Measurements from ENCODE around the gene CALHM5. TPM values are rescaled to one million over a fixed set of nuclear protein-coding genes. Genes with fewer than 3 reads are reported as not detected.
A peak's percentile ranks its signal among the peaks of the same experiment; 100 is the strongest.

CALHM5 gene
- total RNA-seq, 1 experiment from 2014 or later = not detected

DNA sequence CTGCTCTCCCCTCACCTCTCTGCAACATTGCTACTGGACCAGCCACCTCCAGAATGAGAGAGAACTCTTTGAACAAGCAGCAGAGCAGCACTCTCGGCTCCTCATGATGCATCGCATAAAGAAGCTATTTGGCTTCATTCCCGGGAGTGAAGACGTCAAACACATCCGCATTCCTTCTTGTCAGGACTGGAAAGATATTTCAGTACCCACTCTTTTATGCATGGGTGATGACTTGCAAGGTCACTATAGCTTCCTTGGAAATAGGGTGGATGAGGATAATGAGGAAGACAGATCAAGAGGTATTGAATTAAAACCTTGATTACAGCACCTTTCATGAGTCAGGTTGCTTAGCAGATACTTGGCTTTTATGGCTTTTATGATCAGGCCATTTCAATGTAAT, 46.5 kb downstream of the CALHM5 start:
- Histone ChIP-seq H2AFZ (no peak overlapping the region), H3K27ac (no peak overlapping the region), H3F3A (ENCODE audit: insufficient read depth, low read depth) (peaks cover 11% of the 10 kb centered on the region; the same call in 1 of the 2 replicates), H3K4me2 (no peak overlapping the region), H3K27me3 (ENCODE audit: insufficient read depth, low read depth) (no peaks in the 10 kb centered on the region), H3K4me3 (no peak overlapping the region), H3K79me2 (ENCODE audit: low read depth) (no peaks in the 10 kb centered on the region), H3K9me3 (ENCODE audit: insufficient read depth, low read depth) (no peaks in the 10 kb centered on the region), H4K20me1 (ENCODE audit: insufficient read depth) (no peaks in the 10 kb centered on the region), H3K36me3 (ENCODE audit: low read depth) (no peaks in the 10 kb centered on the region), H3K4me1 (replicated peaks; ENCODE audit: insufficient read depth) (peaks cover 14% of the 10 kb centered on the region; the same call in 1 of the 2 replicates), H3K9me2 (ENCODE audit: insufficient read depth) (no peaks in the 10 kb centered on the region; the same call in 1 of the 2 replicates)
- no peak for TF ChIP-seq EZH2 (IDR thresholded peaks at IDR 0.05; ENCODE audit: low read depth)
- TF ChIP-seq, protein P1, sequence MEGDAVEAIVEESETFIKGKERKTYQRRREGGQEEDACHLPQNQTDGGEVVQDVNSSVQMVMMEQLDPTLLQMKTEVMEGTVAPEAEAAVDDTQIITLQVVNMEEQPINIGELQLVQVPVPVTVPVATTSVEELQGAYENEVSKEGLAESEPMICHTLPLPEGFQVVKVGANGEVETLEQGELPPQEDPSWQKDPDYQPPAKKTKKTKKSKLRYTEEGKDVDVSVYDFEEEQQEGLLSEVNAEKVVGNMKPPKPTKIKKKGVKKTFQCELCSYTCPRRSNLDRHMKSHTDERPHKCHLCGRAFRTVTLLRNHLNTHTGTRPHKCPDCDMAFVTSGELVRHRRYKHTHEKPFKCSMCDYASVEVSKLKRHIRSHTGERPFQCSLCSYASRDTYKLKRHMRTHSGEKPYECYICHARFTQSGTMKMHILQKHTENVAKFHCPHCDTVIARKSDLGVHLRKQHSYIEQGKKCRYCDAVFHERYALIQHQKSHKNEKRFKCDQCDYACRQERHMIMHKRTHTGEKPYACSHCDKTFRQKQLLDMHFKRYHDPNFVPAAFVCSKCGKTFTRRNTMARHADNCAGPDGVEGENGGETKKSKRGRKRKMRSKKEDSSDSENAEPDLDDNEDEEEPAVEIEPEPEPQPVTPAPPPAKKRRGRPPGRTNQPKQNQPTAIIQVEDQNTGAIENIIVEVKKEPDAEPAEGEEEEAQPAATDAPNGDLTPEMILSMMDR (conservative IDR thresholded peaks at IDR 0.05) = no peak
- intact Hi-C loops (cut with micrococcal nuclease; ENCODE audit: unreplicated experiment) = loop anchor here (1.0 kb wide), 1 partner anchor 22 kb away; no protein-coding TSS in a partner anchor
- peak; percentile 60 to 94 for DNase-seq
- BruUV-seq (replicated peaks) = no TSS peak
- CTCF ChIA-PET = interaction anchor here (1.0 to 1.7 kb wide), 2 partner anchors 270 to 289 kb away, joined by 3 to 11 read pairs; no protein-coding TSS in a partner anchor
- POLR2A ChIA-PET (ENCODE audit: unreplicated experiment) = interaction anchor here (0.6 to 0.7 kb wide), 2 partner anchors 188 to 508 kb away, joined by 3 read pairs; no protein-coding TSS in a partner anchor

DNA sequence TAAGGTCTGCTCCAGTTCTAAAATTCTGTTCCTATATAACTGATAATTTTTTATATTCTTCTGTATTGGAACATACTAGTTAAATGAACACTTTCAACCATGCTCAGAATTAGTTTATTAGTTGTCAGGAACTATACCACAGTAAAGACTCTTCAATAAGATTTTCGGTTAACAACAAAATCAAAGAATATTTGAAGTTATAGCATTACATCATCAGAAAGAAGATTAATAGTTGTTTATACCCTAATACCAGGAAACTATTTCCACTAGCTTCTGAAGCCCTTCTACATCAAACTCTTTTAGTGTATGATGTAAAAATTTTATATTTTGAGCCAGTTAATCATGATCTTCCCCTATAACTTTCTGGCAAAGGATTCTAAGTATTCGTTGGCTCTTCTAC, 48.7 kb downstream of the CALHM5 start:
- Histone ChIP-seq H3K27ac (no peak overlapping the region), H3K4me3 (no peak overlapping the region), H2AFZ (no peak overlapping the region), H3K9me3 (ENCODE audit: insufficient read depth, low read depth) (no peaks in the 10 kb centered on the region), H3K9me2 (ENCODE audit: insufficient read depth) (no peaks in the 10 kb centered on the region; the same call in 1 of the 2 replicates), H3K4me2 (no peak overlapping the region), H3K4me1 (replicated peaks; ENCODE audit: insufficient read depth) (peaks cover 14% of the 10 kb centered on the region; the same call in 1 of the 2 replicates), H4K20me1 (ENCODE audit: insufficient read depth) (no peaks in the 10 kb centered on the region), H3K79me2 (ENCODE audit: low read depth) (no peaks in the 10 kb centered on the region), H3K27me3 (ENCODE audit: insufficient read depth, low read depth) (no peaks in the 10 kb centered on the region), H3F3A (ENCODE audit: insufficient read depth, low read depth) (peaks cover 11% of the 10 kb centered on the region; the same call in 1 of the 2 replicates), H3K36me3 (ENCODE audit: low read depth) (no peaks in the 10 kb centered on the region)
- no peak for DNase-seq
- TF ChIP-seq, protein P1 (conservative IDR thresholded peaks at IDR 0.05) = 0 out of 2 replicates have a peak, but pooled peaks have one; percentile 18
- no peak for TF ChIP-seq EZH2 (IDR thresholded peaks at IDR 0.05; ENCODE audit: low read depth)
- CTCF ChIA-PET = interaction anchor here (0.6 to 1.2 kb wide), 4 partner anchors 11 to 636 kb away, joined by 3 to 9 read pairs (median 4); partner anchors contain the start of gene RWDD1
- BruUV-seq (replicated peaks) = no TSS peak
- POLR2A ChIA-PET (ENCODE audit: unreplicated experiment) = no interaction called here
- intact Hi-C loops (cut with micrococcal nuclease; ENCODE audit: unreplicated experiment) = loop anchor here (10.0 kb wide), 1 partner anchor 185 kb away; the partner anchor contains the start of gene DSE

DNA sequence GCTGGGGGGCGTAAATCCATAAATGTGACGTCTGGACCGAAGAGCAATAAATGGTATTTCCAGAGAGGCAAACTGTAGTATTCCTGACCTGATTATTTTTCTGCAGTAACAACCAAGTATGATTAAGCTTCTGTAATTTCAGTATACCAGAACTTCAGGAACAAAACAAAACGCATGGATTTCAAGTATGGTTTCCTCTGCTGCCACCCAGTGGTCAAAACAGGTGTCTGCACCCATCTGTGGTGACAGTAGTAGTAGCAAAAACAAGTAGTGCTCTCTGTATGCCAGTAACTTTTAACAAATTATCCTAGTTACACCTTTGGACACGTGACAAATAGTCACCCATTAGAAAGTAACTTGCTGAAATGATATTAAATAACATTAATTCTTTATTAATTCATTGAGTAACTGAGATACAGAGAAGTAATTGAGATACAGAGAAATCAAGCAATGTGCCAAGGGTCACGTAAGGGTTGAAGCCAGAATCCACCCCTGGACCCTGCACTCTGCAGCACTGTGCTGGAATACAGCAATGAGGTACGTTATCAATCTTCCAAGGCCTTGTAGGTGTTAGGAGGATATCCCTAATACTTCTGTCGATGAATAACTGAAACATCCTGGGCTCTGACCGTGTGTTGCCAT, 50.1 kb downstream of the CALHM5 start:
- Histone ChIP-seq H3K27ac (no peak overlapping the region), H3K36me3 (ENCODE audit: low read depth) (no peaks in the 10 kb centered on the region), H3K9me3 (ENCODE audit: insufficient read depth, low read depth) (no peaks in the 10 kb centered on the region), H3K9me2 (ENCODE audit: insufficient read depth) (no peaks in the 10 kb centered on the region; the same call in 1 of the 2 replicates), H3F3A (ENCODE audit: insufficient read depth, low read depth) (peaks cover 11% of the 10 kb centered on the region; the same call in 1 of the 2 replicates), H2AFZ (no peak overlapping the region), H3K27me3 (ENCODE audit: insufficient read depth, low read depth) (no peaks in the 10 kb centered on the region), H4K20me1 (ENCODE audit: insufficient read depth) (no peaks in the 10 kb centered on the region), H3K79me2 (ENCODE audit: low read depth) (no peaks in the 10 kb centered on the region), H3K4me3 (no peak overlapping the region), H3K4me2 (no peak overlapping the region), H3K4me1 (replicated peaks; ENCODE audit: insufficient read depth) (peaks cover 14% of the 10 kb centered on the region; the same call in 1 of the 2 replicates)
- ChIA-PET POLR2A (ENCODE audit: unreplicated experiment) (interaction anchor here (0.6 to 0.8 kb wide), 2 partner anchors 203 to 550 kb away, joined by 5 to 11 read pairs; no protein-coding TSS in a partner anchor), CTCF (interaction anchor here (0.5 to 1.2 kb wide), 8 partner anchors 9 to 513 kb away, joined by 3 to 9 read pairs (median 4); partner anchors contain the start of genes DSE and RWDD1)
- no TSS peak for BruUV-seq (replicated peaks)
- TF ChIP-seq EZH2 (IDR thresholded peaks at IDR 0.05; ENCODE audit: low read depth) = no peak
- TF ChIP-seq, protein P1 (conservative IDR thresholded peaks at IDR 0.05) = peak; percentile 96
- DNase-seq = peak; percentile 62 to 65
- intact Hi-C loops (cut with micrococcal nuclease; ENCODE audit: unreplicated experiment) = loop anchor here (1.0 to 10.0 kb wide), 2 partner anchors 187 to 293 kb away; partner anchors contain the start of gene DSE

Measured in PC-9 (cell line).